HFF-Myc (cell line): ENCODE results near the gene THOC2.
"Not testable (repeated sequence)": the region's sequence is repeated elsewhere in the genome, so short reads cannot be mapped to it uniquely, and the experiment has no call there.

Experiments used
- DNase-seq: peaks from one replicate; pipeline ENCODE4 v3.0.0-alpha.2; 2011; ENCODE audit warnings: low read depth; ENCODE audit errors: extremely low read depth
- H3K4me3 ChIP-seq: replicated peaks from 2 replicates; pipeline ENCODE4 v1.5.1; 2011; ENCODE audit warnings: low read depth, mild to moderate bottlenecking, control low read depth, low read length
- CTCF ChIP-seq: IDR thresholded peaks from 2 replicates; pipeline ENCODE4 v1.5.1; 2012; ENCODE audit warnings: mild to moderate bottlenecking, low read depth, low read length, control low read depth; ENCODE audit errors: missing control alignments

THOC2 gene

GRCh38 chrX:123732670-123733363, at the start of gene THOC2:
THOC2 (minus strand) TSS chrX:123733052; CDS start chrX:123733022, 30 bp downstream.
- peak within 1 kb of the TSS; percentile 76 for H3K4me3 ChIP-seq
- no peak for TF ChIP-seq CTCF
- DNase-seq = peak; percentile 63

- H3K4me3 ChIP-seq = not testable (repeated sequence)
These were observed 48.9 kb upstream of the THOC2 start for GRCh38 chrX:123781786-123782185.

GRCh38 chrX:123779908-123780396, 47.1 kb upstream of the THOC2 start:
- DNase-seq = no peak

More at GRCh38 chrX:123781786-123782185, 48.9 kb upstream of the THOC2 start:
- not testable (repeated sequence) for DNase-seq

GRCh38 chrX:123773258-123773988, 40.6 kb upstream of the THOC2 start:
- H3K4me3 ChIP-seq = no peak overlapping the region
- TF ChIP-seq CTCF = no peak
- no peak for DNase-seq

More at GRCh38 chrX:123779908-123780396, 47.1 kb upstream of the THOC2 start:
- H3K4me3 ChIP-seq = no peak overlapping the region
- no peak for TF ChIP-seq CTCF

GRCh38 chrX:123771449-123772064, 38.7 kb upstream of the THOC2 start:
- no peak for TF ChIP-seq CTCF
- DNase-seq = no peak
- no peak overlapping the region for H3K4me3 ChIP-seq

GRCh38 chrX:123764967-123765871, 32.4 kb upstream of the THOC2 start:
- H3K4me3 ChIP-seq = peak overlapping the region; percentile 42
- no peak for TF ChIP-seq CTCF
- DNase-seq = peak; percentile 31

- not testable (repeated sequence) for DNase-seq, H3K4me3 ChIP-seq
These were observed 27.0 kb upstream of the THOC2 start for GRCh38 chrX:123759849-123760248.

GRCh38 chrX:123757794-123758193, 24.9 kb upstream of the THOC2 start:
- H3K4me3 ChIP-seq, DNase-seq: not testable (repeated sequence)
